ENCODE measurements around the gene CAMKV.
"Not testable (repeated sequence)": the region's sequence is repeated elsewhere in the genome, so short reads cannot be mapped to it uniquely, and the experiment has no call there.

CAMKV gene

DNA sequence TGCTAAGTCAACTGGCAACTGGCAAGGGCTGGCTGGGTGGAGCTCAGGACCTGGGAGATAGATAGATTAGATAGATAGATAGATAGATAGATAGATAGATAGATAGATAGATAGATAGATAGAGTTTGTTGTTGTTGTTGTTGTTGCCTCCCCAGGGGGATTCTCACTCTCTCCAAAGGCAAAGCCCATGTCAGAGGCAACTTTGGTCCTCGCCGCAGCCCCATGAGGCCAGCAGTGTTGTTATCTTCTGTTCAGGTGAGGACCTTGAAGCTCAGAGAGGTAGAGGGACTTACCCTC lies 41.4 kb upstream of the CAMKV start:
- no peak overlapping the region for H3K4me3 ChIP-seq (ENCODE audit: low read depth, low read length)
- POLR2A ChIA-PET: interaction anchor here (1.3 kb wide), 1 partner anchor 29 kb away, joined by 3 read pairs; the partner anchor contains the start of gene RBM6

DNA sequence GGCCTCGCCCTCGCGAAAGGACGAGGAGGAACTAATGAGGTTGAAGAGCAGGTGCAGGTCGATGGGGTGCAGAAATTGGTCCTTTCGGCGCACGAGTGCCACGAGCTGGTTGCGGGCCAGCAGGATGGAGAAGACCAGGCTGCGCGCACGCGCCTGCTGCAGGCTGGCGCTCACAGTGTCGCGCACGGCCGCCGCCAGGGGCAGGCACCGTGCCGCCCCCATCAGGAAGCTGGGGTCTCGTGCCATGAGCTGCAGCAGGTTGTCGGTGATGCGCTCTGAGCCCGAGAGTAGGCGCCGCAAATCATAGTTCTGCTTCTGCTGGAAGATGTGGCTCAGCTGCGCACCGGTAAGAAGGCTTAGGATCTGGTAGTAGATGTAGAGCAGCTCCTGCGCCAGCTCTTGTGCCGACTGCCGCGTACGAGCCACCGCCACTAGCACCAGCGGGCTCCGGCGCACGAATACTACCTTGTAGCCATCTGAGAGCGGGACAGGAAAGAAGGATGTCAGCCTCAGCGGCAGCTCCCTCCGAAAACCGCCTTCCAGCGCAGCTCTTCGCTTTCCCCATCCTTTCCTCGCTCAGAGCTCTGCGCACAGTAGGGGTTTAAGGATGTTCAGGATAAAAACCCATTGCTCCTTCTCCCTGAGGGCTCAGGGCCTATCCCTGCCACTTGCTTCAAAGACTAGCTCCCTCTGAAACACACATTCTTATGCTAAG lies 40.9 kb upstream of the CAMKV start:
- ChIA-PET POLR2A (interaction anchor here (1.3 kb wide), 1 partner anchor 29 kb away, joined by 3 read pairs; the partner anchor contains the start of gene RBM6), CTCF (no interaction called here)
- TF ChIP-seq, protein P1, sequence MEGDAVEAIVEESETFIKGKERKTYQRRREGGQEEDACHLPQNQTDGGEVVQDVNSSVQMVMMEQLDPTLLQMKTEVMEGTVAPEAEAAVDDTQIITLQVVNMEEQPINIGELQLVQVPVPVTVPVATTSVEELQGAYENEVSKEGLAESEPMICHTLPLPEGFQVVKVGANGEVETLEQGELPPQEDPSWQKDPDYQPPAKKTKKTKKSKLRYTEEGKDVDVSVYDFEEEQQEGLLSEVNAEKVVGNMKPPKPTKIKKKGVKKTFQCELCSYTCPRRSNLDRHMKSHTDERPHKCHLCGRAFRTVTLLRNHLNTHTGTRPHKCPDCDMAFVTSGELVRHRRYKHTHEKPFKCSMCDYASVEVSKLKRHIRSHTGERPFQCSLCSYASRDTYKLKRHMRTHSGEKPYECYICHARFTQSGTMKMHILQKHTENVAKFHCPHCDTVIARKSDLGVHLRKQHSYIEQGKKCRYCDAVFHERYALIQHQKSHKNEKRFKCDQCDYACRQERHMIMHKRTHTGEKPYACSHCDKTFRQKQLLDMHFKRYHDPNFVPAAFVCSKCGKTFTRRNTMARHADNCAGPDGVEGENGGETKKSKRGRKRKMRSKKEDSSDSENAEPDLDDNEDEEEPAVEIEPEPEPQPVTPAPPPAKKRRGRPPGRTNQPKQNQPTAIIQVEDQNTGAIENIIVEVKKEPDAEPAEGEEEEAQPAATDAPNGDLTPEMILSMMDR (IDR thresholded peaks at IDR 0.05; ENCODE audit: insufficient read depth, low read length, missing control alignments): no peak
- H3K4me3 ChIP-seq (ENCODE audit: low read depth, low read length): no peak overlapping the region
- no peak for DNase-seq (ENCODE audit: low read depth, low spot score)

More for the DNA sequence above, 41.4 kb upstream of the CAMKV start:
- TF ChIP-seq, protein P1 (IDR thresholded peaks at IDR 0.05; ENCODE audit: insufficient read depth, low read length, missing control alignments): no peak
- CTCF ChIA-PET: no interaction called here
- no peak for DNase-seq (ENCODE audit: low read depth, low spot score)

DNA sequence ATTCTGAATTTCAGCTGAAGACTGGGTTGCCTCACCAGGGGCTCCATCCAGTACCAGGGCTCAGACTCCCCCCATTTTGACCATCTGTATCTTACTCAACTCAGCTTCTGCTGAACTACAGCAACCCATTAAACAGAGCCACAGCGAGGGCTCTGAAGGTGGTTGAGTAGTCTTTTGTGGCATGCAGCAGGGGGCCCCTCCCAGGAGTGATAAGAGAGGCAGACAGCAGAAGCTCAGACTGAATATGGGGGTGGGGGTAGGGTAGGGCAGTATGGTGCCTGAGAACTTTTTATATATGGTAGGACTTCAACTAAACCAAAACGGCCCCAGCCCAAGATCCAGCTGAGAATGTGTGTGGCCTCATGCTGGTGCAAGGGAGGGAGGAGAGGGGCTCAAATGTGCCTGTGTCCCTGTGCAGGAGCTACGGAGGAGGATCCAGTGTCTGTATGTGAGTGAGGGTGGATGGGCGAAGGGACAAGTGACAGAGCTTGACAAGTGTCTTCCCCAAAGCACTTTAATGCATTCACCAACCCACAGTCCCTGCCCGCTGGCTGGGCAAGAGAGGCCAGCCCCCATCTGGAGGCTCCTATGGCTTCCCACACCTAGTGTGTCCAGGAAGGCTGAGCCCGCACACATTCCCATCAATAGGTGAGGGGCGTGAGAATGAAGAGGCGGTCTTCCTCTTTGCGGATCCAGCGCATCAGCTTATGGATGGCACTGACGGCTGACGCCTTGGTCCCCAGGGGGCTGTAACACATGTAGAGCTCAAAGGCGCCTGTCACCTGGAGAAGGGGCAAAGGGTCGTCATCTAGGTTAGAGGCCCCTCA lies 38.9 kb upstream of the CAMKV start:
- CTCF ChIA-PET: interaction anchor here (1.0 to 4.2 kb wide), 8 partner anchors 10 to 369 kb away, joined by 3 to 18 read pairs (median 4); partner anchors contain the start of gene MON1A

DNA sequence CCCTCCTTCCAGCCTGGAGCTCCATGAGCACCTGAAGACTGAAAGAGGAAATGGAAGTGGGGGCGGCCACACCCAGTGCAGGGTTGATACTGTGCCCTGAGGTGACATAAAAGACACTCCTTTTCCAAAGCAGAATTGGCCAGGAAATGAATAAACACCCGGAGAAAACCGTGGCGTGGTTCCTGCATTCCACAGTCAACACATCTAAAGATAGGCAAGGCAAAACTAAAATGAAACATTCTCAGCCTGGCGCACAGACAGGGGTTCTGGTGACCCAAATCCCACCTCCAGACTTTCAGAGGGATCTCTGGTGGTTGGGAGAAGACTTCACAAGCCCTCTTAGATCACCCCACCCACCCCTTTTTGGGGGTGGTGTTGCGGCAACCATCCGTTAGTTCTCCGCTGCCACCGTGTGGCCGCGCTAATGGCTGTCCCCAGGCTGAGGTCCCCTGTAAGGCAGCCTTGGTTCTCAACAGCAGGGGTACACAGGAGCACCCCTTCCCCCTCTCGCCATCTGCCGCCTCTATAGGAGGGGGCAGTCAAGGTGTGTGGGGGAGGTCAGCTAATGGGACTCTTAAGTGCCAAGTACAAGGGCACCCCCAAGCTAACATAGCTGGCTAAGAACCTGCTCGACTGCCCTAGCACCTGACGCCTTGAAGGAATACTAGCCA lies 36.5 kb upstream of the CAMKV start:
- no peak for DNase-seq (ENCODE audit: low read depth, low spot score)

More for the DNA sequence above, 38.9 kb upstream of the CAMKV start:
- DNase-seq (ENCODE audit: low read depth, low spot score): no peak
- no peak overlapping the region for H3K4me3 ChIP-seq (ENCODE audit: low read depth, low read length)
- TF ChIP-seq, protein P1 (IDR thresholded peaks at IDR 0.05; ENCODE audit: insufficient read depth, low read length, missing control alignments): no peak
- POLR2A ChIA-PET: no interaction called here

DNA sequence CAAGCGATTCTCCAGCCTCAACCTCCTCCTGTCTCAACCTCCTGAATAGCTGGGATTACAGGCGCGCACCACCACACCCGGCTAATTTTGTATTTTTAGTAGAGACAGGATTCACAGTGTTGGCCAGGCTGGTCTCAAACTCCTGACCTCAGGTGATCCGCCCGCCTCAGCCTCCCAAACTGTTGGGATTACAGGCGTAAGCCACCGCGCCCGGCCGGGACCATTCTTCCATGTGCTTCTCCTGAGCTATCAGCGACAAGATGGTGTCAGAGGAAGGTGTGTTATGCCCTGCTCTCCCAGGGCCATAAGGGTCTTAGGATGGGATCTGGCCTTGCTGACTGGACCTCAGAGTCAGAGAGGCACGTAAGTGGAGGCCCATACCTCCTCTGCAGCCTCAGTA lies 34.7 kb upstream of the CAMKV start:
- not testable (repeated sequence) for H3K4me3 ChIP-seq (ENCODE audit: low read depth, low read length); DNase-seq (ENCODE audit: low read depth, low spot score)
- POLR2A ChIA-PET: interaction anchor here (0.6 kb wide), 1 partner anchor 145 kb away, joined by 3 read pairs; no protein-coding TSS in a partner anchor
- CTCF ChIA-PET: interaction anchor here (0.9 to 4.2 kb wide), 6 partner anchors 10 to 103 kb away, joined by 3 to 22 read pairs (median 6); no protein-coding TSS in a partner anchor

More for the DNA sequence above, 36.5 kb upstream of the CAMKV start:
- ChIA-PET CTCF (interaction anchor here (0.6 to 4.2 kb wide), 13 partner anchors 9 to 208 kb away, joined by 3 to 22 read pairs (median 5); partner anchors contain the start of genes INKA1 and MON1A), POLR2A (no interaction called here)
- peak overlapping the region; percentile 21 for H3K4me3 ChIP-seq (ENCODE audit: low read depth, low read length)
- TF ChIP-seq, protein P1 (IDR thresholded peaks at IDR 0.05; ENCODE audit: insufficient read depth, low read length, missing control alignments): peak; percentile 80

Measured in AG04449 (cell line).